Ishikawa (cell line): ENCODE results near the gene PDE6A.

Experiments used
- CEBPB ChIP-seq: IDR thresholded peaks from 2 replicates; pipeline ENCODE4 v1.6.1; 2012
- EGR1 ChIP-seq: IDR thresholded peaks from 2 replicates; pipeline ENCODE4 v1.6.1; 2012
- MAX ChIP-seq: IDR thresholded peaks from 2 replicates; pipeline ENCODE4 v1.6.1; 2012
- NFIC ChIP-seq: IDR thresholded peaks from 2 replicates; pipeline ENCODE4 v1.6.1; 2012
- TAF1 ChIP-seq: IDR thresholded peaks from 2 replicates; pipeline ENCODE4 v1.6.1; 2012; ENCODE audit warnings: low read depth, mild to moderate bottlenecking
- TEAD4 ChIP-seq: IDR thresholded peaks from 2 replicates; pipeline ENCODE4 v1.6.1; 2012
- YY1 ChIP-seq: IDR thresholded peaks from 2 replicates; pipeline ENCODE4 v1.6.1; 2012; ENCODE audit warnings: low read depth
- ZBTB7A ChIP-seq: IDR thresholded peaks from 2 replicates; pipeline ENCODE4 v1.6.1; 2012; ENCODE audit warnings: low read depth

GRCh38 chr5:149941795-149942194 is 2.8 kb downstream of the PDE6A start:
- TF ChIP-seq TEAD4 (no peak), CEBPB (no peak), NFIC (no peak), TAF1 (no peak), EGR1 (no peak), ZBTB7A (no peak), YY1 (no peak), MAX (no peak)
